H1 (cell line): ENCODE results near the gene CACNA1E. TPM values are rescaled to one million over a fixed set of nuclear protein-coding genes. Genes with fewer than 3 reads are reported as not detected.

Source experiments
- CTCF ChIA-PET: fragments of 300-600 bp; sonication (Branson Sonifier 250); formaldehyde crosslinking; loops from one replicate; lab custom pipeline; 2021; ENCODE audit not compliant: partially characterized antibody; lab: Charles Lee
- POLR2A ChIA-PET: fragments of 300-600 bp; sonication (Branson Sonifier 250); formaldehyde crosslinking; loops from one replicate; lab custom pipeline; 2021; ENCODE audit warnings: inconsistent platforms; ENCODE audit not compliant: partially characterized antibody; lab: Charles Lee
- DNase-seq, 2 experiments: peaks; one replicate each; pipeline versions ENCODE4 v3.0.0 to v3.0.0-alpha.2; 2010 to 2022; ENCODE audit warnings: low spot score in 2 of 2, low read depth in 1 of 2, mixed read lengths in 1 of 2
- FAIRE-seq: peaks from 2 replicates; lab custom pipeline; 2011; peaks lifted over from hg19 to GRCh38; lab: Jason Lieb, UNC
- H2AFZ ChIP-seq: 2 replicates; pipeline ENCODE4 v1.8.1; 2012; ENCODE audit warnings: low read length, inconsistent platforms
- H2AK5ac ChIP-seq: 2 replicates; pipeline ENCODE4 v1.6.1; 2013; ENCODE audit warnings: low read depth, low read length
- H2BK120ac ChIP-seq: replicated peaks from 2 replicates; pipeline ENCODE3; 2013; ENCODE audit warnings: low read depth, low read length, inconsistent platforms
- H2BK12ac ChIP-seq: 2 replicates; pipeline ENCODE4 v1.6.1; 2013; ENCODE audit warnings: low read depth, low read length
- H2BK15ac ChIP-seq: 2 replicates; pipeline ENCODE4 v1.6.1; 2013; ENCODE audit warnings: low read length
- H2BK20ac ChIP-seq: 2 replicates; pipeline ENCODE4 v1.6.1; 2013; ENCODE audit warnings: low read length
- H2BK5ac ChIP-seq: 2 replicates; pipeline ENCODE4 v1.6.1; 2013; ENCODE audit warnings: low read depth, low read length
- H3K14ac ChIP-seq: 2 replicates; pipeline ENCODE4 v1.6.1; 2013; ENCODE audit warnings: inconsistent platforms; ENCODE audit not compliant: insufficient read length
- H3K18ac ChIP-seq: 2 replicates; pipeline ENCODE4 v1.6.1; 2013; ENCODE audit warnings: low read length; ENCODE audit errors: extremely low read depth
- H3K23ac ChIP-seq: 2 replicates; pipeline ENCODE4 v1.6.1; 2013; ENCODE audit warnings: inconsistent platforms; ENCODE audit not compliant: insufficient read length
- H3K23me2 ChIP-seq: 2 replicates; pipeline ENCODE4 v1.6.1; 2013; ENCODE audit warnings: low read depth, low read length
- H3K27ac ChIP-seq: 2 replicates; pipeline ENCODE4 v1.6.1; 2011; ENCODE audit warnings: low read depth, low read length, inconsistent platforms
- H3K27me3 ChIP-seq, 4 experiments: replicated peaks in 1 of 4; 1 replicate in 1 of 4; 2 replicates in 3 of 4; pipeline versions ENCODE4 v1.6.1 to v1.8.1; 2011 to 2013; ENCODE audit warnings: low read length in 3 of 4, mild to moderate bottlenecking in 3 of 4, inconsistent platforms in 2 of 4, mixed read lengths in 2 of 4, moderate library complexity in 1 of 4; ENCODE audit not compliant: control insufficient read depth in 3 of 4, insufficient read depth in 3 of 4; ENCODE audit errors: extremely low read depth in 1 of 4
- H3K36me3 ChIP-seq, 4 experiments: 2 replicates each; pipeline versions ENCODE4 v1.6.1 to v1.8.1; 2011 to 2013; ENCODE audit warnings: mild to moderate bottlenecking in 4 of 4, low read length in 3 of 4, moderate library complexity in 2 of 4, control low read depth in 1 of 4, inconsistent platforms in 1 of 4; ENCODE audit not compliant: insufficient read depth in 4 of 4, control insufficient read depth in 2 of 4
- H3K4ac ChIP-seq: replicated peaks from 2 replicates; pipeline ENCODE3; 2013; ENCODE audit warnings: low read length, low read depth, mixed read lengths, inconsistent platforms; ENCODE audit not compliant: insufficient read length
- H3K4me1 ChIP-seq, 4 experiments: replicated peaks in 1 of 4; 1 replicate in 1 of 4; 2 replicates in 3 of 4; pipeline versions ENCODE4 v1.6.1 to v1.8.1; 2011 to 2013; ENCODE audit warnings: low read length in 3 of 4, inconsistent platforms in 2 of 4, mixed read lengths in 1 of 4; ENCODE audit not compliant: insufficient read depth in 4 of 4, control insufficient read depth in 3 of 4
- H3K4me2 ChIP-seq, 2 experiments: 2 replicates each; pipeline versions ENCODE4 v1.6.1 to v1.8.1; 2011 to 2013; ENCODE audit warnings: low read depth in 2 of 2, low read length in 2 of 2, control low read depth in 1 of 2, inconsistent platforms in 1 of 2, mild to moderate bottlenecking in 1 of 2; ENCODE audit not compliant: insufficient read depth in 1 of 2
- H3K4me3 ChIP-seq, 4 experiments: fragments of 200-600, 300-600 bp in 1 of 4; sonication (generic), shearing (Covaris generic), sonication (Bioruptor Twin) in 1 of 4; 2 replicates each; pipeline versions ENCODE4 v1.5.1 to v1.8.1; 2011 to 2016; ENCODE audit warnings: low read length in 4 of 4, low read depth in 3 of 4, control low read depth in 2 of 4, inconsistent platforms in 2 of 4, mild to moderate bottlenecking in 2 of 4, mixed read lengths in 1 of 4, moderate library complexity in 1 of 4; ENCODE audit not compliant: insufficient read depth in 2 of 4; ENCODE audit errors: extremely low read depth in 1 of 4
- H3K56ac ChIP-seq: replicated peaks from 2 replicates; pipeline ENCODE3; 2013; ENCODE audit warnings: low read depth, mild to moderate bottlenecking, mixed read lengths, low read length, inconsistent platforms; ENCODE audit not compliant: insufficient read length
- H3K79me1 ChIP-seq: 2 replicates; pipeline ENCODE4 v1.6.1; 2013; ENCODE audit warnings: low read depth, low read length, control low read depth
- H3K79me2 ChIP-seq, 2 experiments: 2 replicates each; pipeline versions ENCODE4 v1.6.1 to v1.8.1; 2012 to 2013; ENCODE audit warnings: low read length in 2 of 2, mild to moderate bottlenecking in 2 of 2, inconsistent platforms in 1 of 2; ENCODE audit not compliant: insufficient read depth in 2 of 2, control insufficient read depth in 1 of 2
- H3K9ac ChIP-seq, 4 experiments: replicated peaks in 1 of 4; 1 replicate in 1 of 4; 2 replicates in 3 of 4; pipeline versions ENCODE4 v1.6.1 to v1.8.1; 2011 to 2013; ENCODE audit warnings: low read depth in 3 of 4, low read length in 3 of 4, control low read depth in 2 of 4, mild to moderate bottlenecking in 2 of 4, moderate library complexity in 2 of 4, inconsistent platforms in 1 of 4; ENCODE audit errors: extremely low read depth in 1 of 4
- H3K9me3 ChIP-seq, 2 experiments: 2 replicates each; pipeline versions ENCODE4 v1.6.1 to v1.8.1; 2012 to 2013; ENCODE audit warnings: mild to moderate bottlenecking in 2 of 2, moderate library complexity in 2 of 2, control low read depth in 1 of 2, inconsistent platforms in 1 of 2, low read depth in 1 of 2, low read length in 1 of 2, mixed read lengths in 1 of 2; ENCODE audit not compliant: insufficient read depth in 2 of 2
- H4K20me1 ChIP-seq, 2 experiments: replicated peaks in 1 of 2; 2 replicates each; pipeline versions ENCODE3 to v1.8.1; 2011 to 2013; ENCODE audit warnings: inconsistent platforms in 2 of 2, low read length in 2 of 2, mild to moderate bottlenecking in 1 of 2; ENCODE audit not compliant: insufficient read depth in 2 of 2, control insufficient read depth in 1 of 2
- H4K5ac ChIP-seq: 2 replicates; pipeline ENCODE4 v1.6.1; 2013; ENCODE audit warnings: low read length, low read depth, mixed read lengths, inconsistent platforms; ENCODE audit not compliant: insufficient read length
- H4K8ac ChIP-seq: 2 replicates; pipeline ENCODE4 v1.8.0; 2013; ENCODE audit warnings: mild to moderate bottlenecking, moderate library complexity, low read length, inconsistent platforms; ENCODE audit not compliant: insufficient read depth; ENCODE audit errors: extremely low read depth
- H4K91ac ChIP-seq: replicated peaks from 2 replicates; pipeline ENCODE3; 2013; ENCODE audit warnings: low read length, mixed read lengths, inconsistent platforms; ENCODE audit not compliant: insufficient read length
- CBX5 ChIP-seq: fragments of 300-800, 300-1000 bp; sonication (generic); IDR thresholded peaks from 2 replicates; pipeline ENCODE4 v1.7.1; 2016; ENCODE audit warnings: antibody characterized with exemption, low read length, low read depth
- GABPA ChIP-seq: IDR thresholded peaks from 2 replicates; pipeline ENCODE4 v1.6.1; 2011; ENCODE audit warnings: mild to moderate bottlenecking, low read length, moderate library complexity, borderline replicate concordance; ENCODE audit not compliant: insufficient read depth
- PHF8 ChIP-seq: fragments of 200-600 bp; sonication (generic); conservative IDR thresholded peaks from 2 replicates; pipeline ENCODE4 v1.7.1; 2012; ENCODE audit warnings: low read depth, mild to moderate bottlenecking, inconsistent platforms, low read length, moderate library complexity
- RNF2 ChIP-seq: fragments of 200-900, 300-1000 bp; sonication (generic); IDR thresholded peaks from 2 replicates; pipeline ENCODE4 v1.7.1; 2016; ENCODE audit warnings: borderline replicate concordance, low read depth, mild to moderate bottlenecking, antibody characterized with exemption, low read length; ENCODE audit not compliant: poor library complexity, severe bottlenecking; ENCODE audit errors: missing control alignments
- SIX5 ChIP-seq: IDR thresholded peaks from 2 replicates; pipeline ENCODE4 v1.6.1; 2011; ENCODE audit warnings: mild to moderate bottlenecking, low read depth, low read length
- TAF7 ChIP-seq: optimal IDR thresholded peaks from 2 replicates; pipeline ENCODE3; 2011; ENCODE audit warnings: low read depth, mild to moderate bottlenecking, inconsistent platforms, low read length, moderate library complexity, borderline replicate concordance
- WGBS, 2 experiments: shearing (Covaris generic) in 1 of 2; methylation state at CpG; one replicate each; pipeline versions ENCODE4 v1.1.6 to v1.1.7; 2013 to 2015; ENCODE audit warnings: low lambda C conversion rate in 2 of 2, mixed read lengths in 2 of 2, inconsistent platforms in 1 of 2, low coverage in 1 of 2, missing lambda C conversion rate in 1 of 2; ENCODE audit not compliant: insufficient replicate concordance in 2 of 2, insufficient coverage in 1 of 2, insufficient read length in 1 of 2; ENCODE audit errors: extremely low coverage in 1 of 2, missing lambda C conversion rate in 1 of 2; 5-methylcytosine and 5-hydroxymethylcytosine counted together
- polyA plus RNA-seq, 7 experiments: library from polyadenylated mRNA; depleted of rRNA in 3 of 7; stranded (reverse) in 5 of 7; unstranded in 2 of 7; fragments of >200 nt in 5 of 7; fragments of 200-250 nt in 2 of 7; gene quantifications; 1 replicate in 5 of 7; 2 replicates in 1 of 7; 4 replicates in 1 of 7; pipeline versions ENCODE4 v1.2.1 to v1.2.3, GENCODE V29; 2011 to 2013; ENCODE audit warnings: missing spikeins in 2 of 7, mixed read lengths in 2 of 7
- total RNA-seq: library from RNA; stranded (reverse); fragmentation: NEBNext Ultra II Directional; extraction: Animal tissue kit (Norgen Biotek cat#: 25700); gene quantifications from 2 replicates; pipeline ENCODE4 v1.2.1, GENCODE V29; 2021

CACNA1E gene
- total and polyA plus RNA-seq, 2 of the 8 experiments (the other 6 are each of a cell fraction or from before 2014, with no cell fraction given) = 0.98 to 1.3 TPM

GRCh38 chr1:181604482-181605249 lies 121.3 kb downstream of the CACNA1E start:
- no peak overlapping the region for H2AFZ ChIP-seq
- H3K79me2 ChIP-seq = no peaks in the 10 kb centered on the region
- no peaks in the 10 kb centered on the region for H3K36me3 ChIP-seq
- no peak overlapping the region for H4K8ac ChIP-seq
- H4K5ac ChIP-seq = no peak overlapping the region
- H3K14ac ChIP-seq = no peak overlapping the region
- ChIA-PET CTCF (interaction anchor here (0.8 to 2.4 kb wide), 2 partner anchors 14 to 17 kb away, joined by 3 to 8 read pairs; no protein-coding TSS in a partner anchor), POLR2A (interaction anchor here (0.8 kb wide), 1 partner anchor 9 kb away, joined by 3 read pairs; no protein-coding TSS in a partner anchor)
- peaks cover 2% of the 10 kb centered on the region; the same call in 1 of the 2 replicates for H3K23me2 ChIP-seq
- no peaks in the 10 kb centered on the region for H3K79me1 ChIP-seq
- H2AK5ac ChIP-seq = no peak overlapping the region
- WGBS, 2 experiments = 89% methylated on average over 7 of the region's 7 CpGs; no CpG with 5 or more reads in 1 of the 2 experiments
- no peak overlapping the region for H3K23ac ChIP-seq
- H3K4me1 ChIP-seq = peaks cover 3 to 13% (median 9%) of the 10 kb centered on the region in 4 experiments; a peak in 6 of 7 replicates
- H2BK20ac ChIP-seq = 0 out of 2 replicates have a peak overlapping the region, but pooled peaks have one; percentile 62
- H3K56ac ChIP-seq = no peak overlapping the region
- H3K27ac ChIP-seq = no peak overlapping the region
- no peak overlapping the region for H2BK15ac ChIP-seq
- H2BK120ac ChIP-seq = no peak overlapping the region
- no peak for FAIRE-seq
- no peak overlapping the region; the same call in 1 of the 2 replicates for H3K18ac ChIP-seq
- no peak overlapping the region for H3K9ac ChIP-seq
- H3K4me2 ChIP-seq = no peak overlapping the region
- H2BK12ac ChIP-seq = no peak overlapping the region; the same call in 1 of the 2 replicates
- no peaks in the 10 kb centered on the region for H3K9me3 ChIP-seq
- H2BK5ac ChIP-seq = no peak overlapping the region
- no peaks in the 10 kb centered on the region; a peak in 2 of 7 replicates for H3K27me3 ChIP-seq
- DNase-seq = no peak
- H3K4ac ChIP-seq = no peak overlapping the region
- no peaks in the 10 kb centered on the region for H4K20me1 ChIP-seq
- H4K91ac ChIP-seq = no peak overlapping the region
- TF ChIP-seq RNF2 (no peak), SIX5 (no peak), PHF8 (no peak), CBX5 (no peak), GABPA (no peak), TAF7 (no peak)
- no peak overlapping the region for H3K4me3 ChIP-seq
